GM12878 (cell line): ENCODE results near the gene GLIPR1L1. TPM values are rescaled to one million over a fixed set of nuclear protein-coding genes. Genes with fewer than 3 reads are reported as not detected.

Experiments
- ASH2L ChIP-seq: fragments of 300-600, 200-600 bp; sonication (generic); IDR thresholded peaks from 2 replicates; pipeline ENCODE4 v1.6.1; 2017; ENCODE audit warnings: low read depth, mild to moderate bottlenecking, borderline replicate concordance
- BCLAF1 ChIP-seq: fragments of 450-650 bp; IDR thresholded peaks from 2 replicates; pipeline ENCODE4 v1.6.1; 2017; ENCODE audit warnings: antibody characterized with exemption, mild to moderate bottlenecking, moderate library complexity
- IRF5 ChIP-seq: fragments of 450-650 bp; IDR thresholded peaks from 2 replicates; pipeline ENCODE4 v1.6.1; 2017; ENCODE audit warnings: borderline replicate concordance
- POLR2A ChIP-seq: IDR thresholded peaks from 2 replicates; pipeline ENCODE4 v1.6.1; 2011; ENCODE audit warnings: low read depth, mild to moderate bottlenecking, low read length
- SMAD1 ChIP-seq: fragments of 450-650 bp; IDR thresholded peaks from 2 replicates; pipeline ENCODE4 v1.6.1; 2018; ENCODE audit warnings: mild to moderate bottlenecking, low read depth; ENCODE audit not compliant: partially characterized antibody
- TARDBP ChIP-seq: IDR thresholded peaks from 2 replicates; pipeline ENCODE4 v1.6.1; 2016; ENCODE audit warnings: borderline replicate concordance
- TBL1XR1 ChIP-seq: IDR thresholded peaks from 2 replicates; pipeline ENCODE4 v1.6.1; 2012; ENCODE audit warnings: low read depth, low read length, improper control_type of control experiment
- polyA plus RNA-seq, 11 experiments: library from polyadenylated mRNA; depleted of rRNA in 4 of 11; unstranded in 6 of 11; stranded (reverse) in 5 of 11; fragments of >200 nt; fragmentation: Nextera tagmentation in 4 of 11; fragmentation: Illumina TruSeq in 1 of 11; extraction: Ambion mirVana in 4 of 11; extraction: Trizol in 1 of 11; gene quantifications; 1 replicate in 1 of 11; 2 replicates in 10 of 11; pipeline versions ENCODE4 v1.2.1 to v1.2.3, GENCODE V29; 2011 to 2016; ENCODE audit warnings: inconsistent platforms in 2 of 11, missing spikeins in 2 of 11, low read depth in 1 of 11
- total RNA-seq, 4 experiments: library from RNA; depleted of rRNA in 3 of 4; stranded (reverse); fragments of >200 nt in 3 of 4; fragmentation: Illumina TruSeq in 1 of 4; extraction: Trizol in 1 of 4; gene quantifications; 2 replicates each; pipeline versions ENCODE4 v1.2.1 to v1.2.3, GENCODE V29; 2013 to 2021
- TF ChIP-seq, protein P1 (sequence below): fragments of 450-650 bp; IDR thresholded peaks from 2 replicates; pipeline ENCODE4 v1.6.1; 2018; ENCODE audit warnings: mild to moderate bottlenecking, low read depth, moderate library complexity; ENCODE audit not compliant: partially characterized antibody

Gene GLIPR1L1
- total and polyA plus RNA-seq, 10 of the 15 experiments (the other 5 are each of a cell fraction or from before 2014, with no cell fraction given), result 0.10 to 0.47 (median 0.13) TPM; not detected in 7

GRCh38 chr12:75354011-75354410, 19.5 kb downstream of the GLIPR1L1 start (continued):
- TF ChIP-seq TARDBP (no peak), SMAD1 (no peak), TBL1XR1 (no peak), IRF5 (no peak), BCLAF1 (no peak), ASH2L (no peak), POLR2A (no peak)
- TF ChIP-seq, protein P1, sequence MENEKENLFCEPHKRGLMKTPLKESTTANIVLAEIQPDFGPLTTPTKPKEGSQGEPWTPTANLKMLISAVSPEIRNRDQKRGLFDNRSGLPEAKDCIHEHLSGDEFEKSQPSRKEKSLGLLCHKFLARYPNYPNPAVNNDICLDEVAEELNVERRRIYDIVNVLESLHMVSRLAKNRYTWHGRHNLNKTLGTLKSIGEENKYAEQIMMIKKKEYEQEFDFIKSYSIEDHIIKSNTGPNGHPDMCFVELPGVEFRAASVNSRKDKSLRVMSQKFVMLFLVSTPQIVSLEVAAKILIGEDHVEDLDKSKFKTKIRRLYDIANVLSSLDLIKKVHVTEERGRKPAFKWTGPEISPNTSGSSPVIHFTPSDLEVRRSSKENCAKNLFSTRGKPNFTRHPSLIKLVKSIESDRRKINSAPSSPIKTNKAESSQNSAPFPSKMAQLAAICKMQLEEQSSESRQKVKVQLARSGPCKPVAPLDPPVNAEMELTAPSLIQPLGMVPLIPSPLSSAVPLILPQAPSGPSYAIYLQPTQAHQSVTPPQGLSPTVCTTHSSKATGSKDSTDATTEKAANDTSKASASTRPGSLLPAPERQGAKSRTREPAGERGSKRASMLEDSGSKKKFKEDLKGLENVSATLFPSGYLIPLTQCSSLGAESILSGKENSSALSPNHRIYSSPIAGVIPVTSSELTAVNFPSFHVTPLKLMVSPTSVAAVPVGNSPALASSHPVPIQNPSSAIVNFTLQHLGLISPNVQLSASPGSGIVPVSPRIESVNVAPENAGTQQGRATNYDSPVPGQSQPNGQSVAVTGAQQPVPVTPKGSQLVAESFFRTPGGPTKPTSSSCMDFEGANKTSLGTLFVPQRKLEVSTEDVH, result no peak
